Left renal cortex interstitium (tissue), 4 donors: ENCODE results near the gene ARHGAP23. TPM values are rescaled to one million over a fixed set of nuclear protein-coding genes. Genes with fewer than 3 reads are reported as not detected.

ENCODE experiments used
- DNase-seq, 4 donors: peaks; one replicate each; pipeline ENCODE4 v3.0.0-alpha.2; 2013; ENCODE audit warnings: low read depth in 4 of 4, low spot score in 2 of 4, missing footprints in 1 of 4
- polyA plus RNA-seq, 4 donors: library from polyadenylated mRNA; unstranded; fragments of 120-200 nt; gene quantifications; one replicate each; pipeline ENCODE4 v1.2.1, GENCODE V29; 2013; ENCODE audit not compliant: insufficient read length in 4 of 4

ARHGAP23 gene
- polyA plus RNA-seq, result 10 to 100 TPM; 54.4 to 70.4 (median 63.1) TPM

- DNase-seq, result no peak
Measured at GRCh38 chr17:38428112-38428642, at the start of gene ARHGAP23. Gene ARHGAP23, plus strand, starts transcription at chr17:38428464. Its CDS starts 22 bp downstream, at chr17:38428486.

GRCh38 chr17:38379448-38379847 lies 48.8 kb upstream of the ARHGAP23 start:
- DNase-seq, result no peak

GRCh38 chr17:38395090-38395489 lies 33.2 kb upstream of the ARHGAP23 start:
- no peak for DNase-seq

- no peak for DNase-seq
Measured at GRCh38 chr17:38397227-38397626, 31.0 kb upstream of the ARHGAP23 start.

- no peak for DNase-seq
Measured at GRCh38 chr17:38400286-38400685, 28.0 kb upstream of the ARHGAP23 start.

- no peak for DNase-seq
Measured at GRCh38 chr17:38401459-38401858, 26.8 kb upstream of the ARHGAP23 start.

- no peak for DNase-seq
Measured at GRCh38 chr17:38402897-38403296, 25.4 kb upstream of the ARHGAP23 start.

GRCh38 chr17:38403491-38403890 lies 24.8 kb upstream of the ARHGAP23 start:
- DNase-seq, result no peak

GRCh38 chr17:38404174-38404943 lies 23.9 kb upstream of the ARHGAP23 start:
- no peak for DNase-seq

- no peak for DNase-seq
Measured at GRCh38 chr17:38405654-38406053, 22.6 kb upstream of the ARHGAP23 start.

- no peak for DNase-seq
Measured at GRCh38 chr17:38410201-38410600, 18.1 kb upstream of the ARHGAP23 start.

GRCh38 chr17:38415250-38416194 lies 12.7 kb upstream of the ARHGAP23 start:
- no peak for DNase-seq

- DNase-seq, result no peak
Measured at GRCh38 chr17:38416840-38417209, 11.4 kb upstream of the ARHGAP23 start.

- DNase-seq, result no peak
Measured at GRCh38 chr17:38417210-38417951, 10.9 kb upstream of the ARHGAP23 start.

GRCh38 chr17:38418062-38418692 lies 10.1 kb upstream of the ARHGAP23 start:
- no peak for DNase-seq

GRCh38 chr17:38418693-38419507 lies 9.4 kb upstream of the ARHGAP23 start:
- DNase-seq, result no peak

- no peak for DNase-seq
Measured at GRCh38 chr17:38419508-38419981, 8.7 kb upstream of the ARHGAP23 start.

GRCh38 chr17:38420518-38420917 lies 7.7 kb upstream of the ARHGAP23 start:
- no peak for DNase-seq

GRCh38 chr17:38421171-38421841 lies 7.0 kb upstream of the ARHGAP23 start:
- DNase-seq, result no peak
